IMR-90 (cell line): ENCODE data around the gene PSMD12.
"Not testable (repeated sequence)": the region's sequence is repeated elsewhere in the genome, so short reads cannot be mapped to it uniquely, and the experiment has no call there.

Experiments used
- BHLHE40 ChIP-seq: fragments of 150-350 bp; IDR thresholded peaks from 2 replicates; pipeline ENCODE4 v1.6.1; 2016; ENCODE audit warnings: mild to moderate bottlenecking, low read depth, low read length
- CEBPB ChIP-seq: IDR thresholded peaks from 2 replicates; pipeline ENCODE4 v1.6.1; 2012; ENCODE audit warnings: low read depth, low read length, improper control_type of control experiment
- CHD1 ChIP-seq: IDR thresholded peaks from 2 replicates; pipeline ENCODE4 v1.6.1; 2012; ENCODE audit warnings: low read depth, low read length, improper control_type of control experiment
- CTCF ChIP-seq: conservative IDR thresholded peaks from 2 replicates; pipeline ENCODE4 v1.5.1; 2012; ENCODE audit warnings: mild to moderate bottlenecking, low read depth, low read length, improper control_type of control experiment
- MAFK ChIP-seq: IDR thresholded peaks from 2 replicates; pipeline ENCODE4 v1.6.1; 2012; ENCODE audit warnings: low read depth, low read length, improper control_type of control experiment
- MAZ ChIP-seq: IDR thresholded peaks from 2 replicates; pipeline ENCODE4 v1.6.1; 2012; ENCODE audit warnings: low read depth, mild to moderate bottlenecking, low read length, improper control_type of control experiment, moderate library complexity, borderline replicate concordance
- NFE2L2 ChIP-seq: fragments of 150-350 bp; IDR thresholded peaks from 2 replicates; pipeline ENCODE4 v1.6.1; 2016; ENCODE audit warnings: low read depth, mild to moderate bottlenecking, low read length
- POLR2A ChIP-seq: IDR thresholded peaks from 2 replicates; pipeline ENCODE4 v1.6.1; 2012; ENCODE audit warnings: mild to moderate bottlenecking, low read depth, low read length
- RAD21 ChIP-seq: IDR thresholded peaks from 2 replicates; pipeline ENCODE4 v1.6.1; 2012; ENCODE audit warnings: low read length, improper control_type of control experiment
- RCOR1 ChIP-seq: IDR thresholded peaks from 2 replicates; pipeline ENCODE4 v1.6.1; 2012; ENCODE audit warnings: mild to moderate bottlenecking, low read length, improper control_type of control experiment; ENCODE audit not compliant: insufficient replicate concordance
- RFX5 ChIP-seq: IDR thresholded peaks from 2 replicates; pipeline ENCODE4 v1.8.0; 2012; ENCODE audit warnings: low read depth, mild to moderate bottlenecking, low read length, moderate library complexity
- TF ChIP-seq, protein P1 (sequence below): fragments of 150-350 bp; IDR thresholded peaks from 2 replicates; pipeline ENCODE4 v1.6.1; 2017; ENCODE audit warnings: mild to moderate bottlenecking, antibody characterized with exemption, low read length, low read depth
- TF ChIP-seq, protein P2 (sequence below): fragments of 150-350 bp; IDR thresholded peaks from 2 replicates; pipeline ENCODE4 v1.6.1; 2016; ENCODE audit warnings: low read depth, mild to moderate bottlenecking, low read length, moderate library complexity, borderline replicate concordance

DNA sequence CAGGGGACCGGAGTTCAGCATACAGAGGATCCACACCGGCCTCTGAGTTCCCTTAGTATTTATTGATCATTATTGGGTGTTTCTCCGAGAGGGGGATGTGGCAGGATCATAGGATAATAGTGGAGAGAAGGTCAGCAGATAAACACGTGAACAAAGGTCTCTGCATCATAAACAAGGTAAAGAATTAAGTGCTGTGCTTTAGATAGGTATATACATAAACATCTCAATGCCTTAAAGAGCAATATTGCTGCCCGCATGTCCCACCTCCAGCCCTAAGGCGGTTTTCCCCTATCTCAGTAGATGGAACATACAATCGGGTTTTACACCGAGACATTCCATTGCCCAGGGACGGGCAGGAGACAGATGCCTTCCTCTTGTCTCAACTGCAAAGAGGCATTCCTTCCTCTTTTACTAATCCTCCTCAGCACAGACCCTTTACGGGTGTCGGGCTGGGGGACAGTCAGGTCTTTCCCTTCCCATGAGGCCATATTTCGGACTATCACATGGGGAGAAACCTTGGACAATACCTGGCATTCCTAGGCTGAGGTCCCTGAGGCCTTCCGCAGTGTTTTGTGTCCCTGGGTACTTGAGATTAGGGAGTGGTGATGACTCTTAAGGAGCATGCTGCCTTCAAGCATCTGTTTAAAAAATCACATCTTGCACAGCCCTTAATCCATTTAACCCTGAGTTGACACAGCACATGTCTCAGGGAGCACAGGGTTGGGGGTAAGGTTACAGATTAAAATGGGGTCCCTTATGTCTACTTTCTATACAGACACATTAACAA, 39.2 kb downstream of the PSMD12 start:
- not testable (repeated sequence) for TF ChIP-seq BHLHE40, CTCF, RAD21, POLR2A, RCOR1, RFX5, MAZ, NFE2L2, MAFK, CHD1, CEBPB
- TF ChIP-seq, protein P1, sequence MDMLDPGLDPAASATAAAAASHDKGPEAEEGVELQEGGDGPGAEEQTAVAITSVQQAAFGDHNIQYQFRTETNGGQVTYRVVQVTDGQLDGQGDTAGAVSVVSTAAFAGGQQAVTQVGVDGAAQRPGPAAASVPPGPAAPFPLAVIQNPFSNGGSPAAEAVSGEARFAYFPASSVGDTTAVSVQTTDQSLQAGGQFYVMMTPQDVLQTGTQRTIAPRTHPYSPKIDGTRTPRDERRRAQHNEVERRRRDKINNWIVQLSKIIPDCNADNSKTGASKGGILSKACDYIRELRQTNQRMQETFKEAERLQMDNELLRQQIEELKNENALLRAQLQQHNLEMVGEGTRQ: not testable (repeated sequence)
- TF ChIP-seq, protein P2, sequence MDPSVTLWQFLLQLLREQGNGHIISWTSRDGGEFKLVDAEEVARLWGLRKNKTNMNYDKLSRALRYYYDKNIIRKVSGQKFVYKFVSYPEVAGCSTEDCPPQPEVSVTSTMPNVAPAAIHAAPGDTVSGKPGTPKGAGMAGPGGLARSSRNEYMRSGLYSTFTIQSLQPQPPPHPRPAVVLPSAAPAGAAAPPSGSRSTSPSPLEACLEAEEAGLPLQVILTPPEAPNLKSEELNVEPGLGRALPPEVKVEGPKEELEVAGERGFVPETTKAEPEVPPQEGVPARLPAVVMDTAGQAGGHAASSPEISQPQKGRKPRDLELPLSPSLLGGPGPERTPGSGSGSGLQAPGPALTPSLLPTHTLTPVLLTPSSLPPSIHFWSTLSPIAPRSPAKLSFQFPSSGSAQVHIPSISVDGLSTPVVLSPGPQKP: not testable (repeated sequence)
